Measurements from ENCODE around the gene TMEM107.

The TMEM107 gene

GRCh38 chr17:8192070-8192815 is 16.1 kb upstream of the TMEM107 start (continued):
- TF ChIP-seq PRDM10 (tag by site-specific recombination; IDR thresholded peaks at IDR 0.05) (peak; percentile 66), REST (tag by site-specific recombination; IDR thresholded peaks at IDR 0.05) (no peak), ZBTB49 (tag by site-specific recombination; IDR thresholded peaks at IDR 0.05; ENCODE audit: low read depth) (no peak), ZNF157 (tag by site-specific recombination; IDR thresholded peaks at IDR 0.05) (no peak), FEZF1 (tag by site-specific recombination; IDR thresholded peaks at IDR 0.05) (no peak), ZFP3 (tag by site-specific recombination; IDR thresholded peaks at IDR 0.05; ENCODE audit: low read depth) (no peak), ZNF132 (tag by site-specific recombination; IDR thresholded peaks at IDR 0.05; ENCODE audit: borderline replicate concordance) (no peak), ZNF654 (tag by site-specific recombination; IDR thresholded peaks at IDR 0.05; ENCODE audit: low read depth) (no peak), ZNF404 (tag by site-specific recombination; IDR thresholded peaks at IDR 0.05) (no peak), ZNF324 (tag by site-specific recombination; IDR thresholded peaks at IDR 0.05) (no peak), ATF2 (tag by site-specific recombination; IDR thresholded peaks at IDR 0.05; ENCODE audit: low read depth) (no peak), ZNF664 (tag by site-specific recombination; IDR thresholded peaks at IDR 0.05) (no peak), ZNF830 (tag by site-specific recombination; IDR thresholded peaks at IDR 0.05; ENCODE audit: low read depth) (no peak), ZNF768 (tag by site-specific recombination; IDR thresholded peaks at IDR 0.05) (no peak), ZNF555 (tag by site-specific recombination; conservative IDR thresholded peaks at IDR 0.05) (no peak), KLF17 (tag by site-specific recombination; IDR thresholded peaks at IDR 0.05) (0 out of 2 replicates have a peak, but pooled peaks have one; percentile 28), ZNF184 (tag by site-specific recombination; IDR thresholded peaks at IDR 0.05) (no peak), ZNF639 (tag by site-specific recombination; IDR thresholded peaks at IDR 0.05) (peak; percentile 50; the same call in 1 of the 2 replicates), ZNF585B (tag by site-specific recombination; IDR thresholded peaks at IDR 0.05) (no peak), ZSCAN18 (tag by site-specific recombination; IDR thresholded peaks at IDR 0.05) (peak; percentile 16; the same call in 1 of the 2 replicates), PRDM6 (tag by site-specific recombination; IDR thresholded peaks at IDR 0.05) (no peak)
